ENCODE measurements around the gene SSU72.
"Not testable (repeated sequence)": the region's sequence is repeated elsewhere in the genome, so short reads cannot be mapped to it uniquely, and the experiment has no call there.

SSU72 gene

GRCh38 chr1:1529321-1529720 is 45.3 kb downstream of the SSU72 start:
- CTCF ChIA-PET, result interaction anchor here (0.6 kb wide), 3 partner anchors 14 to 161 kb away, joined by 3 read pairs; no protein-coding TSS in a partner anchor
- TF ChIP-seq CTCF (conservative IDR thresholded peaks at IDR 0.05; ENCODE audit: low read depth), result no peak
- POLR2A ChIA-PET (ENCODE audit: low non-redundant PET), result no interaction called here

GRCh38 chr1:1528301-1529267 is 46.1 kb downstream of the SSU72 start:
- TF ChIP-seq CTCF (conservative IDR thresholded peaks at IDR 0.05; ENCODE audit: low read depth), result no peak
- POLR2A ChIA-PET (ENCODE audit: low non-redundant PET), result no interaction called here
- CTCF ChIA-PET, result interaction anchor here (0.6 kb wide), 1 partner anchor 24 kb away, joined by 3 read pairs; no protein-coding TSS in a partner anchor
- H3K27ac ChIP-seq, result no peak overlapping the region
- no peak for DNase-seq (ENCODE audit: low spot score)

More at GRCh38 chr1:1529321-1529720, 45.3 kb downstream of the SSU72 start:
- H3K27ac ChIP-seq, result no peak overlapping the region
- DNase-seq (ENCODE audit: low spot score), result no peak

- no peak for TF ChIP-seq CTCF (conservative IDR thresholded peaks at IDR 0.05; ENCODE audit: low read depth)
- ChIA-PET POLR2A (ENCODE audit: low non-redundant PET) (no interaction called here), CTCF (no interaction called here)
- DNase-seq (ENCODE audit: low spot score), result no peak
- H3K27ac ChIP-seq, result no peak overlapping the region
These were observed 47.4 kb downstream of the SSU72 start for GRCh38 chr1:1527092-1527816.

- CTCF ChIA-PET; DNase-seq (ENCODE audit: low spot score); POLR2A ChIA-PET (ENCODE audit: low non-redundant PET); H3K27ac ChIP-seq: not testable (repeated sequence)
These were observed 48.2 kb downstream of the SSU72 start for GRCh38 chr1:1526476-1526875.

GRCh38 chr1:1524750-1525383 is 49.8 kb downstream of the SSU72 start:
- H3K27ac ChIP-seq; CTCF ChIA-PET; POLR2A ChIA-PET (ENCODE audit: low non-redundant PET); DNase-seq (ENCODE audit: low spot score): not testable (repeated sequence)

- POLR2A ChIA-PET (ENCODE audit: low non-redundant PET); H3K27ac ChIP-seq; DNase-seq (ENCODE audit: low spot score): not testable (repeated sequence)
- CTCF ChIA-PET, result interaction anchor here (0.6 kb wide), 1 partner anchor 13 kb away, joined by 3 read pairs; no protein-coding TSS in a partner anchor
These were observed 51.0 kb downstream of the SSU72 start for GRCh38 chr1:1523651-1524050.

GRCh38 chr1:1523226-1523625 is 51.4 kb downstream of the SSU72 start:
- POLR2A ChIA-PET (ENCODE audit: low non-redundant PET); H3K27ac ChIP-seq; CTCF ChIA-PET; DNase-seq (ENCODE audit: low spot score): not testable (repeated sequence)

- POLR2A ChIA-PET (ENCODE audit: low non-redundant PET); DNase-seq (ENCODE audit: low spot score); CTCF ChIA-PET: not testable (repeated sequence)
These were observed 52.1 kb downstream of the SSU72 start for GRCh38 chr1:1522536-1522935.

GRCh38 chr1:1521331-1521730 is 53.3 kb downstream of the SSU72 start:
- CTCF ChIA-PET, result no interaction called here
- no peak for TF ChIP-seq CTCF (conservative IDR thresholded peaks at IDR 0.05; ENCODE audit: low read depth)
- POLR2A ChIA-PET (ENCODE audit: low non-redundant PET), result no interaction called here
- DNase-seq (ENCODE audit: low spot score), result no peak
- H3K27ac ChIP-seq, result no peak overlapping the region

More at GRCh38 chr1:1522536-1522935, 52.1 kb downstream of the SSU72 start:
- H3K27ac ChIP-seq, result not testable (repeated sequence)

- H3K27ac ChIP-seq; POLR2A ChIA-PET (ENCODE audit: low non-redundant PET); CTCF ChIA-PET; DNase-seq (ENCODE audit: low spot score): not testable (repeated sequence)
These were observed 54.7 kb downstream of the SSU72 start for GRCh38 chr1:1519805-1520505.

GRCh38 chr1:1518621-1519007 is 56.0 kb downstream of the SSU72 start:
- CTCF ChIA-PET; POLR2A ChIA-PET (ENCODE audit: low non-redundant PET); H3K27ac ChIP-seq; DNase-seq (ENCODE audit: low spot score): not testable (repeated sequence)
